ENCODE data around the gene SETBP1. TPM values are rescaled to one million over a fixed set of nuclear protein-coding genes. Genes with fewer than 3 reads are reported as not detected.

SETBP1 gene
- total RNA-seq, 1 donor from 2014 or later, result 80.0 TPM

- no peaks in the 10 kb centered on the region for H3K27me3 Mint-ChIP-seq (ENCODE audit: unreplicated experiment)
- no peak overlapping the region for H3K4me3 Mint-ChIP-seq (ENCODE audit: unreplicated experiment)
- peaks cover 33% of the 10 kb centered on the region for H3K4me1 Mint-ChIP-seq (ENCODE audit: unreplicated experiment)
Measured at GRCh38 chr18:44848644-44849335, 168.1 kb downstream of the SETBP1 start.

DNA sequence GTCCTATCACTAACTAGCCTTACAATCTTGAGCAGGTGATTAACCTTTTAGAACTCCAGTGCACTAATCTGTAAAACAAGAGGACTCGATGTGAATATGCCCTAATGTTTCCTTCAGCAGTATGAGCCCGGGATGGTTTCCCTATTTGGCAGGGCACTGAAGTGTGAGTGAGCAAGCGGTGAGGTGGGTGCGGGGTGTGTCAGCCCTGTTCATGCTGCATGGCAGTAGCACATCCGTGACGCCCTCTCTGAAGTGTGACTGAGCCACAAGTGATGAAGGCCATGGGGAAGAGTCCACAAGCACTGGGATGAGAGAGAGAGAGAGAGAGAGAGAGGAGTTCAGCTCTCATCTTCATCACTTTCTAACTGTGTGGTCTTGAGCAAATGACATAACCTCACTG, 168.7 kb downstream of the SETBP1 start:
- Mint-ChIP-seq H3K9me3 (ENCODE audit: unreplicated experiment) (no peaks in the 10 kb centered on the region), H3K27me3 (ENCODE audit: unreplicated experiment) (no peaks in the 10 kb centered on the region), H3K4me3 (ENCODE audit: unreplicated experiment) (no peak overlapping the region), H3K27ac (ENCODE audit: unreplicated experiment) (no peak overlapping the region), H3K4me1 (ENCODE audit: unreplicated experiment) (peaks cover 33% of the 10 kb centered on the region), H3K36me3 (ENCODE audit: unreplicated experiment) (peaks cover 11% of the 10 kb centered on the region)
- TF ChIP-seq CTCF (IDR thresholded peaks at IDR 0.05), result no peak
- no peak for DNase-seq (ENCODE audit: extremely low spot score, unreplicated experiment)

More at GRCh38 chr18:44848644-44849335, 168.1 kb downstream of the SETBP1 start:
- Mint-ChIP-seq H3K9me3 (ENCODE audit: unreplicated experiment) (no peaks in the 10 kb centered on the region), H3K36me3 (ENCODE audit: unreplicated experiment) (peaks cover 9% of the 10 kb centered on the region), H3K27ac (ENCODE audit: unreplicated experiment) (peak overlapping the region; percentile 45)
- no peak for DNase-seq (ENCODE audit: extremely low spot score, unreplicated experiment)
- no peak for TF ChIP-seq CTCF (IDR thresholded peaks at IDR 0.05)

GRCh38 chr18:44850001-44850400, 169.3 kb downstream of the SETBP1 start:
- Mint-ChIP-seq H3K36me3 (ENCODE audit: unreplicated experiment) (peaks cover 15% of the 10 kb centered on the region), H3K27me3 (ENCODE audit: unreplicated experiment) (no peaks in the 10 kb centered on the region), H3K4me1 (ENCODE audit: unreplicated experiment) (peaks cover 33% of the 10 kb centered on the region), H3K4me3 (ENCODE audit: unreplicated experiment) (no peak overlapping the region), H3K9me3 (ENCODE audit: unreplicated experiment) (no peaks in the 10 kb centered on the region), H3K27ac (ENCODE audit: unreplicated experiment) (no peak overlapping the region)
- no peak for DNase-seq (ENCODE audit: extremely low spot score, unreplicated experiment)
- no peak for TF ChIP-seq CTCF (IDR thresholded peaks at IDR 0.05)

- peaks cover 7% of the 10 kb centered on the region for H3K9me3 Mint-ChIP-seq (ENCODE audit: unreplicated experiment)
- H3K27ac Mint-ChIP-seq (ENCODE audit: unreplicated experiment), result no peak overlapping the region
- peaks cover 17% of the 10 kb centered on the region for H3K36me3 Mint-ChIP-seq (ENCODE audit: unreplicated experiment)
- no peak for DNase-seq (ENCODE audit: extremely low spot score, unreplicated experiment)
- peaks cover 31% of the 10 kb centered on the region for H3K4me1 Mint-ChIP-seq (ENCODE audit: unreplicated experiment)
- H3K4me3 Mint-ChIP-seq (ENCODE audit: unreplicated experiment), result no peak overlapping the region
- TF ChIP-seq CTCF (IDR thresholded peaks at IDR 0.05), result no peak
- no peaks in the 10 kb centered on the region for H3K27me3 Mint-ChIP-seq (ENCODE audit: unreplicated experiment)
Measured at GRCh38 chr18:44851856-44852621, 171.4 kb downstream of the SETBP1 start.

DNA sequence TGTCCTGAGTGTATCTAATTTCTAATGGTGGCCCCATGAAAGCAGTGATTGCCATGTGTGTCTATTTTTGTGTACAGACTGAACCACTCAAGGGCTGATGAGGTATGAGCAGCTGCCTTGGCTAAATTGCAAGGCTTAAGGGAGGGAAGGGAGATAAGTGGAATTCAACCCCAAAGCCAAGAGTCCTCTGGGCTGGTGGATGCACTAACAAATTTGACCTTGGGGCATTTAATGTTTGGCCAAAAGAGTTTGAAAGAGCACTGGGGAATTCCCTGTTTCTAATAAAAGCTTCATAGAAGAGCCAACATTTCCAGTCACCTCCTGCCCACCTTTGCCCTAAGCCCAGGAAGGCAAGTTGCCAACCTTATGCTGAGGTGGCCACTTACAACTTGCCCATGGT, 172.1 kb downstream of the SETBP1 start:
- H3K27me3 Mint-ChIP-seq (ENCODE audit: unreplicated experiment), result no peaks in the 10 kb centered on the region
- H3K27ac Mint-ChIP-seq (ENCODE audit: unreplicated experiment), result no peak overlapping the region
- TF ChIP-seq CTCF (IDR thresholded peaks at IDR 0.05), result no peak
- DNase-seq (ENCODE audit: extremely low spot score, unreplicated experiment), result no peak
- H3K9me3 Mint-ChIP-seq (ENCODE audit: unreplicated experiment), result peaks cover 7% of the 10 kb centered on the region
- H3K4me1 Mint-ChIP-seq (ENCODE audit: unreplicated experiment), result peaks cover 27% of the 10 kb centered on the region
- no peak overlapping the region for H3K4me3 Mint-ChIP-seq (ENCODE audit: unreplicated experiment)
- H3K36me3 Mint-ChIP-seq (ENCODE audit: unreplicated experiment), result peaks cover 19% of the 10 kb centered on the region
